Hepatic stellate cell (primary cell): Measurements from ENCODE around the gene MYCN.

Experiments used
- DNase-seq: peaks from one replicate; pipeline ENCODE4 v3.0.0; 2011; ENCODE audit warnings: low spot score

The MYCN gene

GRCh38 chr2:15931319-15931890, 8.9 kb upstream of the MYCN start:
- no peak for DNase-seq

GRCh38 chr2:15931950-15932349, 8.4 kb upstream of the MYCN start:
- DNase-seq = no peak

DNA sequence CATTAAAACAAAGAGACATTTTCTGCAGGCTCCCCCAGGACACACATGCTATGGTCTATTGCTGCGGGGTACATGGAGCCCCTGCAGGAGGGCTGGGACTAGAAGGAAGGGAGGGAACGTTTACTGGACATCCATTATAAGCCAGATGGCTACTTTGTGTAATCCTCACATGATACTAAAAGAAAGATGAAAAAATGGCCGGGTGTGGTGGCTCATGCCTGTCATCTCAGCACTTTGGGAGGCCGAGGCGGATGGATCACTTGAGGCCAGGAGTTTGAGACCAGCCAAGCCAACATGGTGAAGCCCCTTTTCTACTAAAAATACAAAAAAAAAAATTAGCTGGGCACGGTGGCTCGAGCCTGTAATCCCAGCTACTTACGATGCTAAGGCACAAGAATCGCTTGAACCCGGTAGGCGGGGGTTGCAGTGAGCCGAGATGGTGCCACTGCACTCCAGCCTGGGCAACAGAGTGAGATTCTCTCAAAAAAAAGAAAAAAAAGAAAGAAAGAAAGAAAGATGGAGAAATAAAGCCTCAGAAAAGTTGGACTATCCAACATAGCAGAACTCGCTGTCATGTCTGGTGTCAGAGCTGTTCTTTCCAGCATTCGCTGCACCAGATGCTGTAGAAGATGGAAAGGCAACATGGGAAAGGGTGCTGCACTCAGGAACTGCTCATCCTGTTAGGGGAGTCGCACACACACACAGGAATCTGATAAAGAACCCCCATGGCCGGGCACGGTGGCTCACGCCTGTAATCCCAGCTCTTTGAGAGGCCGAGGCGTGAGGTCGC, 7.8 kb upstream of the MYCN start:
- no peak for DNase-seq

DNA sequence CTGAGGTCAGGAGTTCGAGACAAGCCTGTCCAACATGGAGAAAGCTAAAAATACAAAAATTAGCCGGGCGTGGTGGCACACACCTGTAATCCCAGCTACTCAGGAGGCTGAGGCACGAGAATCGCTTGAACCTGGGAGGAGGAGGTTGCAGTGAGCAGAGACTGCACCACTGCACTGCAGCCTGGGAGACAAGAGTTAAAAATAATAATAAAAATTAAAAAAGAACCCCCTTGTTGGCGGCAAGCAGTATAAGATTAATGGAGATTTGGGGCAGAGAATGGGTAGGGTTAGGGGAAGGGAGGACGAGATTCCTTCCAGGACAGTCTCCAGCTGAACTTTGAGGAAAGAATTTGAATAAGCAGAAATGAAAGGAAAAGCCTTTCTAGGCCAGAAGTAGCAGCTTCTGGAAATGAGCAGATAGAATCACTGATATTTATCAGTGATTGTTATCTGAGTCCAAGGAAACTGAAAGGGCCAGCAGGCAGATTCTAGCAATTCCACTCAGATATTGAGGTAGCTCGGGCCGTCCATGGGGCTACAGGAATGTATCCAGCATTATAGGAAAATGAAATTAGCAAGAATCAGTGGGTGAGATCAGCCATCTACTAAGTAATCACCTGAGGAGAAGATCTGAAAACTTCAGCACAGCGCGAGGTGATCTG, 7.0 kb upstream of the MYCN start:
- DNase-seq = no peak

- DNase-seq = no peak
These were observed 5.9 kb upstream of the MYCN start for GRCh38 chr2:15934291-15934945.

GRCh38 chr2:15935189-15935588, 5.2 kb upstream of the MYCN start:
- DNase-seq = no peak

DNA sequence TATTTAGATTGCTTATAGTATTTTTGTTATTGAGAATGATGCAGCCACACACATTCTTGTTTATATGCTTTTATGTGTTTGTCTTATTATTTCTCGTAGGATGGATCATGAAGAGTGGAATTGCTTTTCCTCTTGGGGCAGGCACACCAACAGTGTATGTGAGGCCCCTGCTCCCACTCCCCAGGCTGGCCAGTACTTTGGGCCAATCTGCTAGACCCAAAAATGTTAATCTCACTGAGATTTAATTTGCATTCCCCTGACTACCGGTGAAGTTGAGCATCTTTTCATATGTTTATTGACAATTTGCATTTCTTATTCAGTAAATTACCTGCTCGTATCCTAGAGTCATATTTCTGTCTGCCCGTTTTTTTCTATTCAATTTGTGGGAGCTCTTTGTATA, 4.7 kb upstream of the MYCN start:
- no peak for DNase-seq

- no peak for DNase-seq
These were observed 3.9 kb upstream of the MYCN start for GRCh38 chr2:15936277-15937104.

GRCh38 chr2:15937105-15937881, 3.1 kb upstream of the MYCN start:
- DNase-seq = no peak

GRCh38 chr2:15937882-15938802, 2.2 kb upstream of the MYCN start:
- no peak for DNase-seq

- DNase-seq = no peak
These were observed 1.4 kb upstream of the MYCN start for GRCh38 chr2:15938803-15939555.

DNA sequence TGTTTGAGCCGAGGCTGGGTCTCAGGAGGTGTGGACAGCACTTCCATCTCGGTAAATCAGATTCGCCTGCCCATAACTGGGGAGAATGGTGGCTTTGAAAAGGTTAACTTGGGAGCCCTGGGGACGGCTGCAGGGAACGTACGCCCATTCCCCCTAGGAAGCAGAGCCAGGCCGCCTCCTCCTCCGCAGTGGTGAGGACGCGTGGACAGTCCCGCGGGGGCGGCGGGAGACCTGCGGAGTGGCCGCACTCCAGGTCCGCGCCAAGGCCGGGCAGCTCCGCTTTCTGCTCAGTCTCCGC, 845 bp upstream of the MYCN start:
- no peak for DNase-seq

- DNase-seq = no peak
These were observed 521 bp downstream of the MYCN start for GRCh38 chr2:15940661-15941480.

DNA sequence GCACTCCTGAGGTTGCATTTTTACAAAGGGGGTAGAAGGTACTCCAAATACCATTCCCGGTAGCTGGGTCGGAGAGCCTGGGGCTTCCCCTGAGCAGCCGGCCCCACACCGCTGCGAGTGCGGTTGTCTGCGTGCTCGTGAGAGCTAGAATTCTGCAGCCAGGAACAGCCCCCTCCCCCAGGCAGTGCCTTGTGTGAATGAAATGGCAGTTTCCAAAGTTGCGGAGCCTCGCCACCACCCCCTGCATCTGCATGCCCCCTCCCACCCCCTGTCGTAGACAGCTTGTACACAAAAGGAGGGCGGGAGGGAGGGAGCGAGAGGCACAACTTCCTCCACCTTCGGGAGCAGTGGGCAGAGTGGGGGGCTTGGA, 1.1 kb downstream of the MYCN start:
- no peak for DNase-seq

DNA sequence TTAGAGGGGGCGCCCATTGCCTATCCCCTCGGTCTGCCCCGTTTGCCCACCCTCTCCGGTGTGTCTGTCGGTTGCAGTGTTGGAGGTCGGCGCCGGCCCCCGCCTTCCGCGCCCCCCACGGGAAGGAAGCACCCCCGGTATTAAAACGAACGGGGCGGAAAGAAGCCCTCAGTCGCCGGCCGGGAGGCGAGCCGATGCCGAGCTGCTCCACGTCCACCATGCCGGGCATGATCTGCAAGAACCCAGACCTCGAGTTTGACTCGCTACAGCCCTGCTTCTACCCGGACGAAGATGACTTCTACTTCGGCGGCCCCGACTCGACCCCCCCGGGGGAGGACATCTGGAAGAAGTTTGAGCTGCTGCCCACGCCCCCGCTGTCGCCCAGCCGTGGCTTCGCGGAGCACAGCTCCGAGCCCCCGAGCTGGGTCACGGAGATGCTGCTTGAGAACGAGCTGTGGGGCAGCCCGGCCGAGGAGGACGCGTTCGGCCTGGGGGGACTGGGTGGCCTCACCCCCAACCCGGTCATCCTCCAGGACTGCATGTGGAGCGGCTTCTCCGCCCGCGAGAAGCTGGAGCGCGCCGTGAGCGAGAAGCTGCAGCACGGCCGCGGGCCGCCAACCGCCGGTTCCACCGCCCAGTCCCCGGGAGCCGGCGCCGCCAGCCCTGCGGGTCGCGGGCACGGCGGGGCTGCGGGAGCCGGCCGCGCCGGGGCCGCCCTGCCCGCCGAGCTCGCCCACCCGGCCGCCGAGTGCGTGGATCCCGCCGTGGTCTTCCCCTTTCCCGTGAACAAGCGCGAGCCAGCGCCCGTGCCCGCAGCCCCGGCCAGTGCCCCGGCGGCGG, 1.7 kb downstream of the MYCN start:
- DNase-seq = no peak

DNA sequence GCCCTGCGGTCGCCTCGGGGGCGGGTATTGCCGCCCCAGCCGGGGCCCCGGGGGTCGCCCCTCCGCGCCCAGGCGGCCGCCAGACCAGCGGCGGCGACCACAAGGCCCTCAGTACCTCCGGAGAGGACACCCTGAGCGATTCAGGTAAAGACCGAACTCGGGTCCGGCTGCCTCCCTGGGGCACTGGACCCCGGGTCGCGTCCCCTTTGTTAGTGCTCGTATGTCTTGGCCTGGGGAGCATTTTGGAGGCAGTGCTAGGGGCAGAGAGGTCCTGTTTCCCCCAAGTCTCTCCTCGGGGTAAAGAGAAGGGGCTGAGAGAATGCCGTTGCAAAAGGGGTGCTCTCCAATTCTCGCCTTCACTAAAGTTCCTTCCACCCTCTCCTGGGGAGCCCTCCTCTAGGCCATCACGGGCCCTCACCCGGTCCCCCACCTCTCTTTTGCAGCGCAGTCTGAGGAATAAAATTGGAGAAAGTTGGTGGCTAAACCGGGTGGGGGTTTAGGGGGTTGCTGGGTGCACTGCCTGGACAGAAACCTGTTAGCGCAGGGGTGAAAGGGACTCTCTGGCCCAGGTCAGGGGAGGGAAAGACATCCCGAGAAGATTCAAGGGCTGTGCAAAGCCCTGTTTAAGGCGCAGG, 2.5 kb downstream of the MYCN start:
- no peak for DNase-seq
